Activated naive CD4-positive, alpha-beta T cell treated with anti-CD3 and anti-CD28 coated beads, Interleukin-2, amount 50 U/mL, for 72 hours (primary cell): Measurements from ENCODE around the gene WDR72. TPM values are rescaled to one million over a fixed set of nuclear protein-coding genes. Genes with fewer than 3 reads are reported as not detected.
"Not testable (repeated sequence)": the region's sequence is repeated elsewhere in the genome, so short reads cannot be mapped to it uniquely, and the experiment has no call there.

Source experiments
- ATAC-seq, 2 donors: fragments of 150-1000 bp; cut with Tn5 transposase; 2 replicates each; pipeline ENCODE4 v1.10.0; 2021; ENCODE audit warnings: mild to moderate bottlenecking in 2 of 2, moderate library complexity in 2 of 2
- DNase-seq, 2 donors: peaks; one replicate each; pipeline ENCODE4 v3.0.0; 2021 to 2022; ENCODE audit warnings: low spot score in 2 of 2
- H3K27ac Mint-ChIP-seq, 2 donors: one replicate each; pipeline ENCODE4 v1.8.0; 2022; ENCODE audit warnings: mild to moderate bottlenecking in 2 of 2, mixed read lengths in 2 of 2
- H3K36me3 Mint-ChIP-seq, 2 donors: one replicate each; pipeline ENCODE4 v1.8.0; 2022; ENCODE audit warnings: mixed read lengths in 2 of 2
- H3K9me3 Mint-ChIP-seq, 2 donors: one replicate each; pipeline ENCODE4 v1.8.0; 2022; ENCODE audit warnings: mixed read lengths in 2 of 2
- total RNA-seq, 2 donors: library from RNA; stranded (reverse); gene quantifications; one replicate each; pipeline ENCODE4 v1.2.3, GENCODE V29; 2022

WDR72 gene
- total RNA-seq = not detected

DNA sequence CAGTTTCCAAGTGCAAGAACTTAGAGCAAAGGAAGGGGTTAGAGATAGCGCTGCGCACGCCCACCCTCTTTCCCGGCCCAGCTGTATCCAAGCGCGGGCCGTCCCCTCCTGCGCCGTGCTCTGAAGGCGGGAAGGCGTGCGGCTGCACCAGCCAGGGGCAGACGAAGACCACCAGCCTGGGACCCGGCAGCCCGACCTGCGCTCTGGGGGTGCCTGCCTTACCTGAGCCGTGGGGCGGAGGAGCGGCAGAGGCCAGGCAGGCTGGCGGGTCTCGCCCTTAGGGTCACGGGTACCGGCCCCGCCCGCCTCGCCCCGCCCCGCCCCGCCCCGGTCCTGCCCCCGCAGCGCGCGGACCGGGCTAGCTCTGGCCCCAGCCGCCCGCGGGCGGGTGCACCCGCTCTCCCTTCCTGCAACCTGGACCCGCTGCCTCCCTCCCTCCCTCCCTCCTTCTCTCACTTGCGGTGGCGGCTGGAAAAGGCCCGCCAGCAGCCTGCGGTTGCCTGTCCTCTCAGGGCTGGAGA, at the start of gene WDR72:
Gene WDR72 (minus strand): TSS at position 253 of the 521 bp plus-strand sequence. CDS start 26,514 bp downstream, outside the sequence.
- no peak for DNase-seq
- Mint-ChIP-seq H3K36me3 (peaks cover 0 to 21% of the 10 kb centered on the region in 2 donors), H3K27ac (no peak within 1 kb of the TSS), H3K9me3 (peaks cover 0 to 8% of the 10 kb centered on the region in 2 donors)
- no peak for ATAC-seq

DNA sequence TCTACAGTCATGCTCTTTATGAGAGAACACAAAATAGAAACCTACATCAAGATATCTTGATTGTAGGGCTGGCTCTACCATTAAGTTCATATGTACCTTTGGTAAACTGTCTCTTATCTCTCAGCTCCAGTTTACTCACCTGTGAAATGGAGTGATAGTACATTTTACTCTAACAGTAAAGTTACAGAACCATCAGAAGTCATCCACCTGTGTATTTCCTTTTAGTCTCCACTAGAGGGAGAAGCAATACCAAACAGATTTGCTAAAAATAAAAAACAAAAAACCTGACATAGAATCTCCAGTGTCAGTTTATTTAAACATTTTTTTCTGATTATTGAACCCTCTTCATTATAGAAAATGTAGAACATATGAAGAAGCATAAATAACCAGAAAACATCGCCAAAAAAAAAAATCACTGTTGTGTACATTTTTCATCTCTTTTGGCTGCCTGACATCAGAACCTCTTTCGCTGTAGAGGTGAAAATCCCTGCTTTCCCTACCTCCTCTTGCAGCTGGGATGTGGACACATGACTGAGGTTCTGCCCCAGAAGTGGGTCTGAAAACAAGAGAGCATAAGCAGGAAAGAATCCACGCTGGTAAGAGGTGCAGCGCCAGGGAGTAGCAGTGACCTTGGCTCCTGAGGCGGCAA, 48.7 kb upstream of the WDR72 start:
- no peak overlapping the region for H3K27ac Mint-ChIP-seq
- DNase-seq = no peak
- no peak for ATAC-seq
- no peaks in the 10 kb centered on the region for H3K36me3 Mint-ChIP-seq
- no peaks in the 10 kb centered on the region for H3K9me3 Mint-ChIP-seq

DNA sequence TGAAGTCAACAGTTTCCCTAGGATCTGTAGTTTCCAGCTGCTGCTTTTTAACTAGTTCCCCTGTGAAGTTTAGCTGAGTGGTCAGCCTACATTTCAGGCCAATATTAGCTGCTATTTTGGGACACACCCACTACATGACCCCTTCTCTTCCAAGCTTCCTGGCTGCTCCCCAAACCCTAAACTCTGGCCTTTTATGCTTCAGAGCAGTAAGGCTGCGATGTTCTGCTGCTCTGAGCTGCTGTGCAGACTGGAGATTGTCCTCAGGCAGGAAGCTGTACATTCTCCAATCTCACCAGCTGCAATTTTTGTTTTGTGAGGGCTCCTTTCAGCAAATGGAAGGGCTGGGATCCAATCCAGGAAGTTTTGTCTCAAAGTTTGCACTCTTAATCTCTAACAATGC, 48.0 kb upstream of the WDR72 start:
- DNase-seq (no peak), ATAC-seq (no peak)
- H3K36me3 Mint-ChIP-seq = no peaks in the 10 kb centered on the region
- H3K27ac Mint-ChIP-seq = no peak overlapping the region
- H3K9me3 Mint-ChIP-seq = no peaks in the 10 kb centered on the region

DNA sequence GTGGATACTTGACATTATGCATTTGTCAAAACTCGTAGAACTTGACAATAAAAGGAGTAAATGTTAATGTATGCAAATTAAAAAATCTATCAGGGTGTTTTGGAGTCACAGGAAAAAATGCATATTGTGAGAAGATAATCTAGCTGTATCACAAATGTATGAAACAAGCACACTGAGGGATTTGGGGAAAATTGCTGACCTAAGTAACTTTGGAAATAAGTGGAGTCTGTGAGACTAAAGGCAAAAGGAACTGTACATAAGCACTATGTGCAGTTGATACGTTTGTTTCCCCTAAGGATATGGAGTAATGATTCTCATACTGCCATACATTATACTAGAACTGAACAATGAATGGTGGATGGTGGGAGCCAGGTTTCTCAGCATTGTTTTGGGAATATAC, 43.2 kb upstream of the WDR72 start:
- ATAC-seq (no peak), DNase-seq (no peak)
- Mint-ChIP-seq H3K36me3 (no peaks in the 10 kb centered on the region), H3K27ac (no peak overlapping the region), H3K9me3 (no peaks in the 10 kb centered on the region)

DNA sequence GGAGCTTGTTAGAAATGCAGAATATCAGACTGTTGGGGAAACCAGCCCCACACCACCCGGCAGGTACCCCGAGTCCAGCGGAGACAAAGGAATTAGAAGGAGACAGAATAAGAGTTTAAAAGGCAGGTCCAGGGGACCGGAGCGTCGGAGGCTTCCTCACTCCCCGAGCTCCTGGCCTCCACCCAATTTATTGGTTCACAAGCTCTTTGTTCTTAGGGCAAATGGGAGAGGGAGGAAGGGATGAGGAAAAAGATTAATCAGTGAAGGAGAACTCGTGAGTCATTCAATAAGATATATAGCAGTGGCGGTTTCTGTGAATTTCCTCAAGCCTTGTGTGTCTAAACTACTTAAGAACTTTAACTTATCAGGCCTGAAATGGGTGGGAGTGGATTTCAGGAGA, 32.1 kb upstream of the WDR72 start:
- peaks cover 6 to 8% of the 10 kb centered on the region in 2 donors for H3K9me3 Mint-ChIP-seq
- ATAC-seq (no peak), DNase-seq (no peak)
- peaks cover 0 to 6% of the 10 kb centered on the region in 2 donors for H3K36me3 Mint-ChIP-seq
- H3K27ac Mint-ChIP-seq = no peak overlapping the region

DNA sequence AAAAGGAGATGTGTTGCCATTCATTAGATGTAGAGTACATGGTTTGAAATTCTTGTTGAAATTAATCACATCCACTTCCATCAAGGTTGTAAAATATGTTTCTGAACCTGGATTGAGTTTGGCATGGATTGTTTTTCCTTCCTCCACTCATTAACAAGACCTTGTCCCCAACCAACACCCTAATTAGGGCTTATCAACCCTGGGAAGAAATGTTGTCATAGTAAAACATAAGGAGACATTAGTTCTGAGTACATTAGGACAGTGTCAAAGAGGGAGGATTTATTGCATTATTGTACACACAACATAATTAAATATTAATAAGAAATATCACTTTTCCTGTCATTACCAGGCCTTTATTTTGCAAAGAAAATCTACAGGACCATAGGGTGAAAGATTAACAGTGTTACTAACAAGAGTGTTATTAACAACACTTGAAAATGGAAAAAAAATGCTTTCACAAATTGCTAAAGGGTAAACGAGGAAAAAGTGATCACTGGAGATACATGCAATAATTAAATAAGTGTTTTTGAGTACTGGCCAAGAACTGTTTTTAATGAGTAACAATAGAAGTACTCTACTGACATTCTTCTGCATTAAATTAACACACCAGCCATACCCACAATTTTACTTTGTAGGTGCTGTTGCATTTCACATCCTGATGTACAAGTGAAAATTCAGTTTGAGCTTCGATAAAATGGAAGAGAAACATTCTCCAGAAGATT, 30.4 kb upstream of the WDR72 start:
- ATAC-seq (no peak), DNase-seq (no peak)
- peaks cover 8 to 13% of the 10 kb centered on the region in 2 donors for H3K9me3 Mint-ChIP-seq
- peaks cover 0 to 11% of the 10 kb centered on the region in 2 donors for H3K36me3 Mint-ChIP-seq
- no peak overlapping the region for H3K27ac Mint-ChIP-seq

DNA sequence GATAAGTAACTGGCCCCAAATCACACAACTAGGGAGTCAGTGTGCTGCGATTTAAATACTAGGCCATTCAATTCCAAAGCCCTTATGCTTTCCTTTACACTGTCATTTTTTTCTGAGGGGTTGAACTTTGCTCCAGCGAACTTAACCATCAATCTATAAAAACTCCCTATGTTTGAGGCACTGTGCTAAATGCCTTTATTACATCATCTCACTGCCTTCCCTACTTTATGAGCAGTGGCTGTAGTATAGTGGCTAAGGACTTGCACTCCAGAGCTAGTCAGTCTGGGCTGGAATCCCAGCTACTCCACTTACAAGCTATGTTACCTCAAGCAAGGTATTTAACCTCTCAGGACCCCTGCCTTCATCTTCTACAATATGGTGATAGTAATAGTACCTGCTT, 26.9 kb upstream of the WDR72 start:
- no peak overlapping the region for H3K27ac Mint-ChIP-seq
- peaks cover 0 to 17% of the 10 kb centered on the region in 2 donors for H3K36me3 Mint-ChIP-seq
- ATAC-seq = no peak
- DNase-seq = no peak
- peaks cover 20 to 21% of the 10 kb centered on the region in 2 donors for H3K9me3 Mint-ChIP-seq

DNA sequence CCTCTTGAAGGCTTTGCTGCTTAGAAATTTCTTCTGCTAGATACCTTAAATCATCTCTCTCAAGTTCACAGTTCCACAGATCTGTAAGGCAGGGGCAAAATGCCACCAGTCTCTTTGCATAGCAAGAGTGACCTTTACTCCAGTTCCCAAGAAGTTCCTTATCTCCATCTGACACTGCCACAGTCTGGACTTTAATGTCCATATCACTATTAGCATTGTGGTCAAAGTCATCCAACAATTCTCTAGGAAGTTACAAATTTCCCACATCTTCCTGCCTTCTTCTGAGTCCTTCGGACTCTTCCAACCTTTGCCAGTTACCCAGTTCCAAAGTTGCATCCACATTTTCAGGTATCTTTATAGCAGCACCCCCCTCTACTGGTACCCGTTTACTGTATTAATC, 25.8 kb upstream of the WDR72 start:
- not testable (repeated sequence) for H3K27ac Mint-ChIP-seq, DNase-seq, ATAC-seq
- H3K36me3 Mint-ChIP-seq = peaks cover 0 to 24% of the 10 kb centered on the region in 2 donors
- H3K9me3 Mint-ChIP-seq = peaks cover 21 to 27% of the 10 kb centered on the region in 2 donors

DNA sequence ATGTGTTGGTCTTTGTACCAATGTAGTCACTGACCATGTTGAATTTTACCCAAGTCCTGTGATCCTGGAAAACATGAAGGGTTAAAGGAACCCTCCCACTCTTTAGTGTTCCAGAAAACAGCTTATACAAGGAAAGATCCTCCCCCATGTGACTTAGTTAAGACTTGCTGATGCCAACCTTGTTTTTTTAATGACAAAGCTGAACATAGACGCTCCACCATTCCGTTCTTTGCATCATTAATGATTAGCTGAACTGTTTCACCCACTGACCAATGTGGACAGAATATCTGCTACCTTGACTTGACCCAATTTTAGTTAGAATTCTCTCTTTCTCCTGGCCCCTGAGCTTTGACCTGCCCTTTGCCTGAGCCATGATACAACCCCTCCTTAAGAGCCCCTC, 3.5 kb upstream of the WDR72 start:
- Mint-ChIP-seq H3K9me3 (peaks cover 0 to 5% of the 10 kb centered on the region in 2 donors), H3K36me3 (peaks cover 0 to 16% of the 10 kb centered on the region in 2 donors), H3K27ac (no peak overlapping the region)
- no peak for ATAC-seq
- DNase-seq = no peak

DNA sequence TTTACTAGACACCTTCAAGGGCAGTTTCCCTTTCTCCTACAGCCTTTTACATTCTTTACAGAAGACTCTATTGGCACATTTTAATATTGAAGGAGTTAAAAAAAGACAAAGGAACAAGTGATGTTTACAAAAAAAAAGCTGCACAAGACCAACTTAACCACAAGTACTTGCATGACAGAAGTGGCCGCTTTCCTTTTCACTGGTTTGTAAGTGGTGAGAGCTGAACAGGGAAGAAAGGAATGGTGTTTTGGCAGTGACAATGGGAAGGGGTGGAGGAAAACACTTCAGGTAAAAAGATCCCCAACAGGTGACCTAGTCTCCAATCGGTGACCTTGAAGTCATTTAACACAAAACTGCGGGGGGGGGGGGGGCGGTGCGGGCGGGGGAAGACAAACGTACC, 1.1 kb downstream of the WDR72 start:
- Mint-ChIP-seq H3K27ac (no peak overlapping the region), H3K36me3 (peaks cover 0 to 21% of the 10 kb centered on the region in 2 donors), H3K9me3 (peaks cover 0 to 8% of the 10 kb centered on the region in 2 donors)
- no peak for ATAC-seq
- no peak for DNase-seq

DNA sequence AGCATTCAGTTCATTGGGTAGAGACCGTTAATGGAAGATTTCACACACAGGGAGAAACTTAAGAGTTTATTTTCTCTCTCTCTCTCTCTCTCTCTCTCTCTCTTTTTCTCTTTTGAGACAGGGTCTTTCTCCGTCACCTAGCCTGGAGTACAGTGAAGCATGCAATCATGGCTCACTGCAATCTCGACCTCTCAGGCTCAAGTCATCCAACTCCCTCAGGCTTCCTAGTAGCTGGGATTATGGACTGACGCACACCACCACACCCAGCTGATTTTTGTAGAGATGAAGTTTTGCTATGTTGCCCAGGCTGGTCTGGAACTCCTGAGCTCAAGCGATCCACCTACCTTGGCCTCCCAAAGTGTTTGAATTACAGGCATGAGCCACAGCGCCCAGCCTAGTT, 1.6 kb downstream of the WDR72 start:
- Mint-ChIP-seq H3K27ac (no peak overlapping the region), H3K36me3 (peaks cover 0 to 21% of the 10 kb centered on the region in 2 donors), H3K9me3 (peaks cover 0 to 8% of the 10 kb centered on the region in 2 donors)
- ATAC-seq = no peak
- no peak for DNase-seq

DNA sequence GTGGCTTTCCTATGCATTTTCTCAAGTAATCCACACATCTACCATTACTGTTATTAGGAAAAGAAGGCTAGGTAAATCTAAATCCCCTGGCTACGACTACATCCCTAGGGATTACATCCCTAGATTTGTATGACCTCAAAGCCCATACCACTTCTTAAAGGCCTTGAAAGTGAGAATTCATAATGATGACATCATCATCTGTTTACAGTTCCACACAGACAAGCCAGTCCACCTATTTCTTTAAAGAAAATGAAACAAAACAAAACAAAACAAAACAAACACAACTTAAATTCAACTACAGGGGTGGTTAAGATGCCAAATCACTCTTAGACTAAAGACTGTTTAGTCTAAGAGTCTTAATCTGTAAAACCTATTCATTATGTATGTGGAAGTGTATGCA, 5.7 kb downstream of the WDR72 start:
- DNase-seq = no peak
- H3K27ac Mint-ChIP-seq = no peak overlapping the region
- H3K36me3 Mint-ChIP-seq = peaks cover 0 to 5% of the 10 kb centered on the region in 2 donors
- ATAC-seq = no peak
- H3K9me3 Mint-ChIP-seq = peaks cover 0 to 3% of the 10 kb centered on the region in 2 donors

DNA sequence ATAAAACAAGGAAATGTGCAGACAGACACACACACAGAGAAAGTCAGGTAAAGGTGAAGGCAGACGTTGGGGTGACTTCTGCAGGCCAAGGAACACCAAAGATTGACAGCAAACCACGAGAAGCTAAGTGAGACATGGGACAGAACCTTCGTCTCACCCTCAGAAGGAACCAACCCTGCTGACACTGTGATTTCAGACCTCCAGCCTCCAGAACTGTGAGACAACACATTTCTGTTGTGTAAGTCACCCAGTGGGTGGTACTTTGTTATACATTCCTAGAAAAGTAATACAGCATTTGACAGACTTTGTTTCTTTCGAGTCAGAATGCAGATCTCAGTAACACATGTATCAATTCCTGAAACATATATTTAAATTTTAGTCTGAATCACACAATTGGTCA, 7.1 kb downstream of the WDR72 start:
- H3K9me3 Mint-ChIP-seq = peaks cover 0 to 3% of the 10 kb centered on the region in 2 donors
- peaks cover 0 to 5% of the 10 kb centered on the region in 2 donors for H3K36me3 Mint-ChIP-seq
- DNase-seq (no peak), ATAC-seq (no peak)
- no peak overlapping the region for H3K27ac Mint-ChIP-seq

DNA sequence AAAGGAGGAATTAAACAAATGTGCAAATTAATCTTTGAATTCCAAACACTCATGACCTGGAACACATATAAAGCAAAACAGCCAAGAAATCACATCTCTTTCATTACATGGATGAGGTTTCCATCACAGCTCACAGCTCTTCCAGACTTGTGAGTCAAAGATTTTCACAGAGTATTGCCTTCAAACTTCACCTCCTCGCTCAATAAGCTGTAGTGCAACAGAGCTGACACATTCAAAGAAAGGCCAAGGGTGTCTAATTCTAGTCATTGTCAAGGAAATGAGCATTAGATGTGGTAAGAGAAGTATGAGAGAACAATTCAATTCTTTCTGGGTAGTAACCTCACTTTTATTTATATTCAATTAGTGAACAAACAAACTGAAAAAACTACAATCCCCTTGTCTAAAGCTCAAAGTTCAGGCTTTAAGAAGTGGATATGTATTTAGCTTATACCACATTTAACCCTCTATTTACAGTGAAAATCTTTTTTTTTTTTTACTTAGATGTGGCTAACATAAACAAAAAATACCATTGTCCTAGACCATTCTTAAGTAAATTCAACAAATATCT, 11.9 kb downstream of the WDR72 start:
- Mint-ChIP-seq H3K36me3 (no peaks in the 10 kb centered on the region), H3K9me3 (no peaks in the 10 kb centered on the region), H3K27ac (no peak overlapping the region)
- ATAC-seq = no peak
- no peak for DNase-seq

DNA sequence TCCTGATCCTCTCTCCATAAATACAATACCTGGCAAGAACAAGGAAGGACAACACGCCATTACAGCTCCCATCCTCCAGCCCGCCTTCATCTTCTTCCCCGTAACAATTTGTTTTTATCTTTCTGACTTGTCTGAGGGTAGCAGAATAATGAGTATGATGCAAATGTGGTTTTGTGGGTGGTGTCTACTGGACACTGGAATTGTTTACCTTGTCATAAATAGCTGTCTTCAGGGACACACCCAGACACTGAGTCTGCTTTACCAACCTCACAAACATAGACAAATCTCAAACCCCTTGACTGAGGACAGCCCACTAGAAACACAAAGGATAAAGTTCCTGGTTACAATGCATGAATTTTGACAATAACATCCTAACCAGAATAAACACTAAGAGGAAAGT, 13.4 kb downstream of the WDR72 start:
- ATAC-seq (no peak), DNase-seq (no peak)
- Mint-ChIP-seq H3K27ac (no peak overlapping the region), H3K36me3 (no peaks in the 10 kb centered on the region), H3K9me3 (no peaks in the 10 kb centered on the region)

DNA sequence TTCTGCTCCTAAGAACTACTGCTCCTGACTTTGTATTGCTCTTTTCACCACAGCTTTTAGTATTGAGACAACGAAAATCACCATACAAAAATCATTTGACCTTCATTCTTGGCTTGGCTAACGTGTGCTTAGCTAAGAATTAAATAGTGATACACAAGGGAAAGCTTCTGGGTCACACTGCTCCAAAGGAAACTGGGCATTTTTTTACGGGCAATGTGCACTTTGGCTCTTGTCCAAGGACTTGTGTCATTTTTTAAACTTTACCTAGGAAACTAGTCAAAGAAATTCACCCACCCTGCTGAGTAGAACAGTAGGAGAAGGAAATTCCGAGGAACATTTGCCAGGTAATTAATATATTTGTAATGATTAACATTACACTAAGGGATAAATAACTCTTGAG, 19.8 kb downstream of the WDR72 start:
- H3K36me3 Mint-ChIP-seq = no peaks in the 10 kb centered on the region
- no peak for ATAC-seq
- DNase-seq = no peak
- peaks cover 0 to 4% of the 10 kb centered on the region in 2 donors for H3K9me3 Mint-ChIP-seq
- H3K27ac Mint-ChIP-seq = no peak overlapping the region

DNA sequence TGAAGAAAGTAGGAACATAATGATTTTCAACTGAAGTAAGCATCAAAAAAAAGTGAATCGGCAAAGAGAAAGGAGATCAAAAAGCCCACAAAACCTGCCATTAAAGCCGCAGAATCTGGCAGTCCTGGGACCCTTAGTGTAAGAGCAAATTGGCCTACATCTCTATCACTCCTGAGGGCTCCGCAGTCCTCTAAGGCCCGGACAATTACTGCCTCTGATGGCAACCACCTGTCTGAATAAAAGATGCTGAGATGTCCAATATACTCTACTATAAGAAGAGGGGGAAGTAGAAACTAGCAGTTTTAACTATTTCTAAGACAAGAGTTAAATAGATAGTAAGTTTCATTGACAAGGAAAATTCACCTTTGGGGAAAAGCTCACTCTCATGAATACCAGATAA, 20.3 kb downstream of the WDR72 start:
- Mint-ChIP-seq H3K9me3 (peaks cover 0 to 4% of the 10 kb centered on the region in 2 donors), H3K27ac (no peak overlapping the region), H3K36me3 (no peaks in the 10 kb centered on the region)
- no peak for DNase-seq
- ATAC-seq = no peak
